ENCODE results near the gene CLDN34.

The CLDN34 gene

DNA sequence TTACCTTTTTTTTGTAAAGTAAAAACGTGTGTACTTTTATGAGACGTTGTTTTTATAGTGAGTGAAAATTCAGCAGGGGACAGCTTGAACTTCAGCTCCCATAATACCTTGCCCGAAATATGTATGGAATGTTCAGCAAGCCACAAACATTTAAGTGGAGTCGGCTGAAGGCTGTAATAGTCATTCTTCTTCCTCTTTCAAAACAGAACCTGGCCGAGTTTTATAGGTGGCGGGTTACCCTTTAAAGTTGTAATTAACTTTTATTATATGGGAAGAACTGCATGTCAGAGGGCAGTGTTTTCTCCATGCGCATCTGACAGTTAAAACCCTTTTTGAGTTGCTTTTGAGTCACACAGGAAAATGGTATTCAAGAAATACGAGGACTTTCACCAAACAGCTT, 50.7 kb downstream of the CLDN34 start:
- no peak for DNase-seq

Measured in DMS53 (cell line).